ENCODE results near the gene ALDH2. TPM values are rescaled to one million over a fixed set of nuclear protein-coding genes. Genes with fewer than 3 reads are reported as not detected.

Gene ALDH2
- polyA plus RNA-seq, 1 experiment, result 48.8 TPM

DNA sequence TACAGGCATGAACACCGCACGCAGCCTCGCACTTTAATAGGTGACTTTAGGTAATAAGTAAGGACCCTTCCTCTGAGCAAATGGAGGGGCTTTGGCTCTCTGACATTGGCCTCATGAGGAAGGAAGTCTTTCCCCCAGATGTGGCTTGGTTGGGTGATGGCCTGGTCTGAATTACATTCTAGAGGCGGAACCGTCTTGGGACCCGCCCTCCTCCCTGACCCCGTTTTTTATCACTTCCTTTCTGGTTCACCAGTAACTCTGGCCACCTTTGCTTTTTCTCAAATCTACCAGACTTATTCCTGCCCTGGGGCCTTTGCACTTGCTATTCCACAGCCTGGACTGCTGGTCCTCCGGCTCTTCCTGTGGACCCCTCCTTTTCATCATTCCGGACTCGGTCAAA, 13.4 kb downstream of the ALDH2 start:
- peaks cover 7% of the 10 kb centered on the region for H3K36me3 ChIP-seq (ENCODE audit: control insufficient read depth, insufficient read depth, low read length)
- DNase-seq (ENCODE audit: low read depth), result no peak
- no peak overlapping the region for H3K4me3 ChIP-seq (ENCODE audit: low read depth, low read length)
- no peaks in the 10 kb centered on the region for H3K27me3 ChIP-seq (ENCODE audit: control insufficient read depth, insufficient read depth, low read length)
- ChIA-PET POLR2A (interaction anchor here (0.7 kb wide), 1 partner anchor 560 kb away, joined by 3 read pairs; no protein-coding TSS in a partner anchor), CTCF (no interaction called here)
- TF ChIP-seq, protein P1, sequence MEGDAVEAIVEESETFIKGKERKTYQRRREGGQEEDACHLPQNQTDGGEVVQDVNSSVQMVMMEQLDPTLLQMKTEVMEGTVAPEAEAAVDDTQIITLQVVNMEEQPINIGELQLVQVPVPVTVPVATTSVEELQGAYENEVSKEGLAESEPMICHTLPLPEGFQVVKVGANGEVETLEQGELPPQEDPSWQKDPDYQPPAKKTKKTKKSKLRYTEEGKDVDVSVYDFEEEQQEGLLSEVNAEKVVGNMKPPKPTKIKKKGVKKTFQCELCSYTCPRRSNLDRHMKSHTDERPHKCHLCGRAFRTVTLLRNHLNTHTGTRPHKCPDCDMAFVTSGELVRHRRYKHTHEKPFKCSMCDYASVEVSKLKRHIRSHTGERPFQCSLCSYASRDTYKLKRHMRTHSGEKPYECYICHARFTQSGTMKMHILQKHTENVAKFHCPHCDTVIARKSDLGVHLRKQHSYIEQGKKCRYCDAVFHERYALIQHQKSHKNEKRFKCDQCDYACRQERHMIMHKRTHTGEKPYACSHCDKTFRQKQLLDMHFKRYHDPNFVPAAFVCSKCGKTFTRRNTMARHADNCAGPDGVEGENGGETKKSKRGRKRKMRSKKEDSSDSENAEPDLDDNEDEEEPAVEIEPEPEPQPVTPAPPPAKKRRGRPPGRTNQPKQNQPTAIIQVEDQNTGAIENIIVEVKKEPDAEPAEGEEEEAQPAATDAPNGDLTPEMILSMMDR (IDR thresholded peaks at IDR 0.05; ENCODE audit: insufficient read depth, low read depth, low read length), result no peak

DNA sequence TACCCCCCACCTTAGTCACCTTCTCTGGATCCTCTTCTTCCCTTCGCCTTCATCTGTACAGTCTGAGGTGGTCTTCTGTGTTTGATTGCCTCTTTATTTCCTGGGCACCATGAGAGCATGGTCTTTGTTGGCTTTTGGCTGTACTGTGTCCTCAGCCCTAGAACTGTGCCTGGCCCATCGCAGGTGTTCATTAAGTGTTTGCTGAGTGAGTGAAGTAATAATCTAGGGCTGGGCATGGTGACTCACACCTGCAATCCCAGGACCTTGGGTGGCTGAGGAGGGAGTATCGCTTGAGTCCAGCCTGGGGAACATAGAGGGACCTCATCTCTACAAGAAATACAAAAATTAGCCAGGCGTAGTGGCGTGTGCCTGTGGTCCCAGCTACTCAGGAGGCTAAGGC, 13.9 kb downstream of the ALDH2 start:
- no peak overlapping the region for H3K4me3 ChIP-seq (ENCODE audit: low read depth, low read length)
- CTCF ChIA-PET, result no interaction called here
- no peak for DNase-seq (ENCODE audit: low read depth)
- POLR2A ChIA-PET, result interaction anchor here (0.7 kb wide), 1 partner anchor 560 kb away, joined by 3 read pairs; no protein-coding TSS in a partner anchor
- H3K27me3 ChIP-seq (ENCODE audit: control insufficient read depth, insufficient read depth, low read length), result no peaks in the 10 kb centered on the region
- TF ChIP-seq, protein P1 (IDR thresholded peaks at IDR 0.05; ENCODE audit: insufficient read depth, low read depth, low read length), result no peak
- peaks cover 7% of the 10 kb centered on the region for H3K36me3 ChIP-seq (ENCODE audit: control insufficient read depth, insufficient read depth, low read length)

DNA sequence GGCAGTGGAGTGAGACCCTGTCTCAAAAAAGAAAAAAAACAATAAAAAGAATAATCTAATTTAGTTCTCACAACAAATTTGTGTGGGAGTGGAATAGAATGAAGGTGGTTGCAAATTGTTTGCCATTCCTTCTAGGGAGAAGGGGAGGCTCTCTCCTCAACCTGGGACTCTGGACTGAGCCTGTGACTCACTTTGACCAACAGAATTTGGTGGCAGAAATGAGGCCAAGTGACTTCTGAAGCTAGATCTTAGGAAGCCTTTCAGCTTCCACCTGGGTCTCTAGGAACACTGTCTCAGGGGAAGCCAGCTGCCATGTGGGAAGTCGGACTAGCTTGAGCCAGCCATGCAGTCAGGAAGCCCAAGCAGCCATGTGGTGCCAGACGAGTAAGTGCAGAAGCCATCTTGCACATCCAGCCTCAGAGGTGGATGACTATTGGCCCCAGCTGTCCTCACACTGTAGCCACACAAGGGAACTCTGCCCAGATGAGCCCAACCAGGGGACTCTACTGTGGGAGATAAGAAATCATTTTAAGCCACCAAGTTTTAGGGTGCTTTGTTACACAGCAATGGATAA, 14.4 kb downstream of the ALDH2 start:
- CTCF ChIA-PET, result no interaction called here
- DNase-seq (ENCODE audit: low read depth), result no peak
- POLR2A ChIA-PET, result interaction anchor here (0.7 kb wide), 1 partner anchor 559 kb away, joined by 3 read pairs; no protein-coding TSS in a partner anchor
- H3K4me3 ChIP-seq (ENCODE audit: low read depth, low read length), result no peak overlapping the region
- TF ChIP-seq, protein P1 (IDR thresholded peaks at IDR 0.05; ENCODE audit: insufficient read depth, low read depth, low read length), result no peak
- peaks cover 7% of the 10 kb centered on the region for H3K36me3 ChIP-seq (ENCODE audit: control insufficient read depth, insufficient read depth, low read length)
- H3K27me3 ChIP-seq (ENCODE audit: control insufficient read depth, insufficient read depth, low read length), result no peaks in the 10 kb centered on the region

DNA sequence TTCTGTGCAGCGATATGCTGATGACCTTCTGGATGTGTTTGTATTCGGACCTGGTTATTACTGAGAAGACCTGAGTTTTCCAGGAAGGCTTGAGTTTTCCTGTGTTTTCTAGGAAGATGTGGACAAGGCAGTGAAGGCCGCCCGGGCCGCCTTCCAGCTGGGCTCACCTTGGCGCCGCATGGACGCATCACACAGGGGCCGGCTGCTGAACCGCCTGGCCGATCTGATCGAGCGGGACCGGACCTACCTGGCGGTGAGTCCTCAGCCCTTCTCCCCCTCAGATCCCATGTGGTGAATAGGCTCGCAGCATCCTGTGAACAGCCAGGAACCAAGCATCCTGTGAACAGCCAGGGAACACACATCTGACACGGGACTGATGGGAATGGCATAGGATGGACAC, 16.3 kb downstream of the ALDH2 start:
- H3K4me3 ChIP-seq (ENCODE audit: low read depth, low read length), result no peak overlapping the region
- POLR2A ChIA-PET, result no interaction called here
- H3K36me3 ChIP-seq (ENCODE audit: control insufficient read depth, insufficient read depth, low read length), result peaks cover 7% of the 10 kb centered on the region
- H3K27me3 ChIP-seq (ENCODE audit: control insufficient read depth, insufficient read depth, low read length), result no peaks in the 10 kb centered on the region
- TF ChIP-seq, protein P1 (IDR thresholded peaks at IDR 0.05; ENCODE audit: insufficient read depth, low read depth, low read length), result no peak
- CTCF ChIA-PET, result no interaction called here
- no peak for DNase-seq (ENCODE audit: low read depth)

- H3K36me3 ChIP-seq (ENCODE audit: control insufficient read depth, insufficient read depth, low read length), result peaks cover 9% of the 10 kb centered on the region
- no peak overlapping the region for H3K4me3 ChIP-seq (ENCODE audit: low read depth, low read length)
- ChIA-PET POLR2A (no interaction called here), CTCF (interaction anchor here (0.6 to 3.0 kb wide), 3 partner anchors 11 to 113 kb away, joined by 3 to 9 read pairs (median 4); no protein-coding TSS in a partner anchor)
- TF ChIP-seq, protein P1 (IDR thresholded peaks at IDR 0.05; ENCODE audit: insufficient read depth, low read depth, low read length), result no peak
- no peaks in the 10 kb centered on the region for H3K27me3 ChIP-seq (ENCODE audit: control insufficient read depth, insufficient read depth, low read length)
- no peak for DNase-seq (ENCODE audit: low read depth)
Measured at GRCh38 chr12:111784953-111785352, 18.2 kb downstream of the ALDH2 start.
